Lower leg skin (tissue), 4 donors: ENCODE measurements around the gene CDH15. TPM values are rescaled to one million over a fixed set of nuclear protein-coding genes. Genes with fewer than 3 reads are reported as not detected.
"Not testable (repeated sequence)": the region's sequence is repeated elsewhere in the genome, so short reads cannot be mapped to it uniquely, and the experiment has no call there.

Source experiments
- DNase-seq, 2 donors: peaks; one replicate each; pipeline ENCODE4 v3.0.0-alpha.2; 2019; ENCODE audit warnings: low spot score in 2 of 2
- H3K4me3 ChIP-seq: fragments of 200-600 bp; sonication (generic); 2 replicates; pipeline ENCODE4 v1.5.1; 2017; ENCODE audit warnings: mild to moderate bottlenecking, low read depth; ENCODE audit not compliant: poor library complexity, severe bottlenecking
- CTCF ChIP-seq, 3 donors: fragments of 450-650 bp; IDR thresholded peaks; one replicate each; pipeline ENCODE4 v1.5.1; 2016; ENCODE audit warnings: antibody characterized with exemption in 3 of 3, mild to moderate bottlenecking in 3 of 3, moderate library complexity in 2 of 3
- POLR2A ChIP-seq, 2 donors: fragments of 450-650 bp; IDR thresholded peaks; one replicate each; pipeline ENCODE4 v1.6.1; 2016 to 2017; ENCODE audit warnings: antibody characterized with exemption in 2 of 2, mild to moderate bottlenecking in 1 of 2, moderate library complexity in 1 of 2
- WGBS, 2 donors: methylation state at CpG; one replicate each; pipeline ENCODE4 v1.1.5; 2018; 5-methylcytosine and 5-hydroxymethylcytosine counted together
- intact Hi-C: fragments of 100-400 bp; cut with DNase I; formaldehyde crosslinking; loops from one replicate; pipeline ENCODE4 v1.15.0; 2023; ENCODE audit warnings: low total_unique reads
- total RNA-seq, 4 donors: library from RNA; depleted of rRNA; stranded (reverse); fragments of >200 nt; gene quantifications; one replicate each; pipeline ENCODE4 v1.1.0, GENCODE V29; 2016

CDH15 gene
- total RNA-seq, 4 donors from 2014 or later: not detected

- WGBS, 2 donors: 78 to 85% methylated on average over 3 of the region's 3 CpGs
- no peak overlapping the region for H3K4me3 ChIP-seq
- TF ChIP-seq CTCF (IDR thresholded peaks at IDR 0.05) (no peak), POLR2A (IDR thresholded peaks at IDR 0.05) (no peak)
- no peak for DNase-seq
- intact Hi-C loops: no loop called here
Measured at GRCh38 chr16:89237733-89238132, 66.2 kb downstream of the CDH15 start.

GRCh38 chr16:89241187-89242007 lies 69.8 kb downstream of the CDH15 start:
- DNase-seq: peak; percentile 62 to 94
- TF ChIP-seq POLR2A (IDR thresholded peaks at IDR 0.05) (peak in 1 of 2 donors; percentile 37), CTCF (IDR thresholded peaks at IDR 0.05) (no peak)
- peak overlapping the region; percentile 62 for H3K4me3 ChIP-seq
- 7% methylated on average over 38 of the region's 39 CpGs for WGBS, 2 donors
- intact Hi-C loops: no loop called here

GRCh38 chr16:89242795-89243200 lies 71.2 kb downstream of the CDH15 start:
- intact Hi-C loops: no loop called here
- TF ChIP-seq POLR2A (IDR thresholded peaks at IDR 0.05) (no peak), CTCF (IDR thresholded peaks at IDR 0.05) (no peak)
- 41 to 49% methylated on average over 9 of the region's 12 CpGs for WGBS, 2 donors
- no peak overlapping the region for H3K4me3 ChIP-seq
- no peak for DNase-seq

GRCh38 chr16:89243664-89244063 lies 72.1 kb downstream of the CDH15 start:
- intact Hi-C loops: no loop called here
- no peak overlapping the region for H3K4me3 ChIP-seq
- DNase-seq: no peak
- no peak for TF ChIP-seq POLR2A (IDR thresholded peaks at IDR 0.05)
- no peak for TF ChIP-seq CTCF (IDR thresholded peaks at IDR 0.05)
- 80 to 86% methylated on average over 5 of the region's 5 CpGs for WGBS, 2 donors

GRCh38 chr16:89244264-89244663 lies 72.7 kb downstream of the CDH15 start:
- H3K4me3 ChIP-seq, intact Hi-C loops, DNase-seq: not testable (repeated sequence)
- 62 to 68% methylated on average over 13 of the region's 13 CpGs for WGBS, 2 donors

GRCh38 chr16:89244754-89245153 lies 73.2 kb downstream of the CDH15 start:
- no peak overlapping the region for H3K4me3 ChIP-seq
- TF ChIP-seq POLR2A (IDR thresholded peaks at IDR 0.05): no peak
- no peak for TF ChIP-seq CTCF (IDR thresholded peaks at IDR 0.05)
- intact Hi-C loops: no loop called here
- 72 to 75% methylated on average over 10 to 12 of the region's 12 CpGs for WGBS, 2 donors
- DNase-seq: no peak

Other genes starting within 250 kb of the CDH15 start
- gene CBFA2T3, start 194.5 kb upstream of the CDH15 start, total RNA-seq: 1 to 10 TPM in 3 of 4 donors, under 1 TPM in 1; 0.93 to 4.4 (median 2.9) TPM
- 10 to 100 TPM; 22.7 to 42.3 (median 34.4) TPM for gene ACSF3, start 77.9 kb upstream of the CDH15 start, total RNA-seq
- 1 to 10 TPM in 3 of 4 donors, under 1 TPM in 1; 0.97 to 2.2 (median 1.7) TPM for gene SLC22A31, start 28.8 kb downstream of the CDH15 start, total RNA-seq
- 10 to 100 TPM; 10.9 to 34.8 (median 18.1) TPM for gene ZNF778, start 46.0 kb downstream of the CDH15 start, total RNA-seq